HL-60 (cell line): Measurements from ENCODE around the gene SCPEP1.

Source experiments
- DNase-seq, 2 experiments: peaks; one replicate each; pipeline ENCODE4 v3.0.0-alpha.2; 2010 to 2020; ENCODE audit warnings: low read depth in 1 of 2, low spot score in 1 of 2
- H3K27ac ChIP-seq: fragments of 250-450 bp; sonication (Bioruptor Pico); replicated peaks from 2 replicates; pipeline ENCODE4 v1.5.1; 2020; ENCODE audit warnings: mild to moderate bottlenecking, moderate library complexity
- H3K27me3 ChIP-seq: fragments of 250-450 bp; sonication (Bioruptor Pico); 2 replicates; pipeline ENCODE4 v1.5.1; 2021; ENCODE audit warnings: mild to moderate bottlenecking, moderate library complexity; ENCODE audit not compliant: insufficient read depth, poor library complexity, severe bottlenecking
- H3K4me3 ChIP-seq: replicated peaks from 2 replicates; pipeline ENCODE4 v1.5.1; 2011; ENCODE audit warnings: mild to moderate bottlenecking, control low read depth, low read length; ENCODE audit not compliant: insufficient read depth
- CTCF ChIP-seq: IDR thresholded peaks from one replicate; pipeline ENCODE4 v1.5.1; 2011; ENCODE audit warnings: low read length, control low read depth, inconsistent platforms; ENCODE audit not compliant: insufficient read depth
- GABPA ChIP-seq: IDR thresholded peaks from 2 replicates; pipeline ENCODE4 v1.6.1; 2012; ENCODE audit warnings: low read depth
- POLR2AphosphoS5 ChIP-seq: IDR thresholded peaks from 2 replicates; pipeline ENCODE4 v1.6.1; 2012; ENCODE audit warnings: low read depth
- REST ChIP-seq: IDR thresholded peaks from 2 replicates; pipeline ENCODE4 v1.6.1; 2012; ENCODE audit warnings: low read depth; ENCODE audit not compliant: insufficient replicate concordance
- SPI1 ChIP-seq: IDR thresholded peaks from 2 replicates; pipeline ENCODE4 v1.6.1; 2012; ENCODE audit warnings: low read depth, mild to moderate bottlenecking, borderline replicate concordance

Gene SCPEP1

DNA sequence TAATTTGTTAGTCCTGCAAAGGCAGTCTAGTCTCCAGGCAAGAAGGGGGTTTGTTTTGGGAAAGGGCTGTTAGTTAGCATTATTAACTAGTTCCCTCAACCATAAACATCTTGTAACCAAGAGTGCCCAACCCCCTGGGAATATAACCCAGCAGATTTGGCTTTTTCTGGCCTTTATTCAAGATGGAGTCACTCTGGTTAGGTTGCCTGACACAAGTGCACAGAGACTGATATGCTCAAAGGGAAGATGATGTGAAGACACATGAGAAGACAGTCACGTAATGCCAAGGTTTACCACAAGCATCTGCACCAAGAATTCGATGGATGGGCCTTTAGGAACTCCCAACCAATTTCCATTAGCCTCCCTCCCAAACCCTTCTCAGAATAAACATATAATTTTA lies 3.9 kb upstream of the SCPEP1 start:
- Histone ChIP-seq H3K27ac (no peak overlapping the region), H3K4me3 (no peak overlapping the region), H3K27me3 (no peaks in the 10 kb centered on the region)
- TF ChIP-seq CTCF (no peak), GABPA (no peak), POLR2AphosphoS5 (no peak), REST (no peak), SPI1 (no peak)
- DNase-seq = no peak

DNA sequence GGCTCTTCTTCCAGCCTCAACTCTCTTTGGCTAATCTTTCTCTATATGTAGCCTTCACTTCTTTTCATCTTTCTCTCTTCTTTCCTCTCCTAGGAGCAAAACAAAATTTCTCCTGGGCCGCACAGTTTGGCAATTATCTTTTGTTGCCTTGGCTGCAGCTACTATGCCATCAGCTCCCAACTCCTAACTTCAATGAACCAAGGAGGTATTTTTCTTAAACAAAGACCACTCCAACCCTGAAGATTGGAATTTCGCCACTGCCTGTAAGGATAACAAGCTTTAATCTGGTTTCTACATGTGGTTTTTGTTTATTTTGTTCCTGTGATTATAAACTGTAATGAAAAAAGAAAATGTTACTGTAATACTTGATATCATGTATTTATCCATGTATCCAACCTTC lies 2.3 kb upstream of the SCPEP1 start:
- H3K27me3 ChIP-seq = no peaks in the 10 kb centered on the region
- DNase-seq = no peak
- TF ChIP-seq CTCF = no peak
- TF ChIP-seq GABPA = no peak
- no peak for TF ChIP-seq REST
- no peak for TF ChIP-seq SPI1
- no peak for TF ChIP-seq POLR2AphosphoS5
- H3K27ac ChIP-seq = no peak overlapping the region
- no peak overlapping the region for H3K4me3 ChIP-seq

DNA sequence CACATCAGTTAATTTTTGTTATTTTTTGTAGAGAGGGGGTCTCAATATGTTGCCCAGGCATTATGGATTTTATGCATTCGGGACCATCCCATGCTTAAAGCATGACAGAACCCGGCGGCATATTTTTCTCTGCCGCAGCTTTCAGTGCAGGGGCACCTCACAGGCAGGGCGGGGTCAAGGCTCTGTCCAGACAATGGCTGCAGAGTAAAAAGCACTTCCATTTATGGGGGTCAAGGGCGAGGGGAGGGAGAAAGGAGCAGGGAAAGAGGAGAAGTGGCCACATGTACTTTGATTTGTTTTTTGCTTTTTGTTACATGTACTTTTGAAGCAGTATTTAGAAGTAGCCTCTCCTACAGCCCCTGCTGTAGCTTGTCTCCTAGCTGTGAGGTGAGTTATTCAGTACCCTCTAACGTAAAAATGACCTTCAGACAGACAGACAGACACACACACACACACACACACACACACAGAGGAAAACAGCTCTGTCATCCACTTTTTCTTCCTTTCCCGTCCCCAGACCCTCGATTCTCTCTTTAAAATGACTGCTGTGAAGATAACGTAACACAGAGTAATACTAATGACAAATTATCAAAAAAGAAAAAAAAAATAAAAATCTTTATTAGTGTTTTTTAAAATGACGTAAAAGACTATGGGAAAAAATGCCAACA lies 856 bp upstream of the SCPEP1 start:
- peak overlapping the region; percentile 80; the same call in 1 of the 2 replicates for H3K4me3 ChIP-seq
- no peak overlapping the region for H3K27ac ChIP-seq
- TF ChIP-seq GABPA (no peak), SPI1 (no peak), CTCF (no peak), REST (no peak), POLR2AphosphoS5 (no peak)
- H3K27me3 ChIP-seq = no peaks in the 10 kb centered on the region
- DNase-seq = no peak
